Ishikawa (cell line): ENCODE results near the gene SFTPA2.

Experiments
- NFIC ChIP-seq: IDR thresholded peaks from 2 replicates; pipeline ENCODE4 v1.6.1; 2012
- TAF1 ChIP-seq: IDR thresholded peaks from 2 replicates; pipeline ENCODE4 v1.6.1; 2012; ENCODE audit warnings: low read depth, mild to moderate bottlenecking

DNA sequence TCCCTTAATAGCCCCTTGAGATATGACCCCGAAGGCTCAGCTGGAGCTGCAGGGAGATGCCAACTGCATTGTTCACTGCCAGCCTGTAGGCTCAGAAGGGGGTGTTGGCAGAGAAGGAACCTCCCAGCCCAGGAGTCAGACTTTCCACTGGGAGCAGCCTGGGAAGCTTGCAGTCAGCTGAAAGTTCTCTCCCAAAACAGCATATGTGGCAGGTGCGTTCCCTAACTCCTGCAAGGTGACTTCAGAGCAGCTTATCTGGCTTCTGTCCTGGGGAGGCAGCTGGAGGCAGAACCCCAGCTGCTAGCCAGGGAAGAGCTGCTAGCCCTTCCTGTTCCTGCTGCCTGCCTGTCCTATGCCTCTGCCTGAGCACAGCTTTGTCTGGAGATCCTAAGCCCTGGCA is 8.1 kb downstream of the SFTPA2 start:
- TF ChIP-seq NFIC (no peak), TAF1 (no peak)
